ENCODE measurements around the gene LHB.

DNA sequence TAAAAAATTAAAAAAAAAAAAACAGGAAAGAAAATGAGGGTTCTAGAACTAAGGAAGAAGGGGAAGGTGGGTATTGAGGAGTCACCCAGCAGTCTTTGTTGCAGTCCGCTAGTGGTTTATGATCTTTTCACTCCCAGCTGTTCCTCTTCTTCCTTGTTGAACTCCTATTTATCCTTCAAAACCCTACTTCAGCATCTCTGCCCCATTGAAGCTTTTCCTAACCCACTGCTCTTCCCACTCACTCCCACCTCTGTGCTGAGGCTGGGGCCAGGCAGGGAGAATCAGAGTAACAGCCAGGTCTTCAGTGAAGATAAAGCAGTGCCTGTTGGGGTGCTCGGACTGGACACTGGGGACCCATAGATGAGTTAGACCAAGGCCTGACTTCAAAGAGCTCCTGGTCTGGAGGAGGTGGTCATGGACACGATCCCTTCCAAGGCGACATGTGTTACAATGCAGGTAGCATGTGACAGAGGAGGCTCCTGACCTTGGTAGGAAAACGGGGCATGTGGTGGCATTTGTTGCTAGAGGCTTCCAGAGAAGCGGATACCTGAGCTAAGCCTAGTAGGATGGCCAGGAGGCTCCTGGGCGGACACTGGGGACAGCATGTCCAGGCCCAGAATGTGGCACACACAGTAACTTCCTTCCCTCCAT is 11.8 kb downstream of the LHB start:
- TF ChIP-seq, protein P1, sequence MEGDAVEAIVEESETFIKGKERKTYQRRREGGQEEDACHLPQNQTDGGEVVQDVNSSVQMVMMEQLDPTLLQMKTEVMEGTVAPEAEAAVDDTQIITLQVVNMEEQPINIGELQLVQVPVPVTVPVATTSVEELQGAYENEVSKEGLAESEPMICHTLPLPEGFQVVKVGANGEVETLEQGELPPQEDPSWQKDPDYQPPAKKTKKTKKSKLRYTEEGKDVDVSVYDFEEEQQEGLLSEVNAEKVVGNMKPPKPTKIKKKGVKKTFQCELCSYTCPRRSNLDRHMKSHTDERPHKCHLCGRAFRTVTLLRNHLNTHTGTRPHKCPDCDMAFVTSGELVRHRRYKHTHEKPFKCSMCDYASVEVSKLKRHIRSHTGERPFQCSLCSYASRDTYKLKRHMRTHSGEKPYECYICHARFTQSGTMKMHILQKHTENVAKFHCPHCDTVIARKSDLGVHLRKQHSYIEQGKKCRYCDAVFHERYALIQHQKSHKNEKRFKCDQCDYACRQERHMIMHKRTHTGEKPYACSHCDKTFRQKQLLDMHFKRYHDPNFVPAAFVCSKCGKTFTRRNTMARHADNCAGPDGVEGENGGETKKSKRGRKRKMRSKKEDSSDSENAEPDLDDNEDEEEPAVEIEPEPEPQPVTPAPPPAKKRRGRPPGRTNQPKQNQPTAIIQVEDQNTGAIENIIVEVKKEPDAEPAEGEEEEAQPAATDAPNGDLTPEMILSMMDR (IDR thresholded peaks at IDR 0.05) = no peak
- no peak for TF ChIP-seq EZH2 (IDR thresholded peaks at IDR 0.05; ENCODE audit: borderline replicate concordance, insufficient read depth, low read depth, low read length, poor library complexity, severe bottlenecking)

Data from B cell (primary cell).